Transverse colon (tissue), 4 donors: ENCODE results near the gene PANX2. TPM values are rescaled to one million over a fixed set of nuclear protein-coding genes. Genes with fewer than 3 reads are reported as not detected.

Source experiments
- DNase-seq: peaks from one replicate; pipeline ENCODE4 v3.0.0-alpha.2; 2019
- H3K27ac ChIP-seq, 4 donors: fragments of 200-600 bp; sonication (generic); 2 replicates each; pipeline ENCODE4 v1.5.1; 2016 to 2018; ENCODE audit warnings: inconsistent platforms in 4 of 4
- H3K27me3 ChIP-seq: fragments of 200-600 bp; sonication (generic); 2 replicates; pipeline ENCODE4 v1.5.1; 2017; ENCODE audit warnings: inconsistent platforms
- H3K36me3 ChIP-seq, 4 donors: fragments of 200-600 bp; sonication (generic); 2 replicates each; pipeline ENCODE4 v1.5.1; 2017 to 2019; ENCODE audit warnings: inconsistent platforms in 4 of 4
- H3K4me1 ChIP-seq, 4 donors: fragments of 200-600 bp; sonication (generic); 2 replicates each; pipeline ENCODE4 v1.5.1; 2017 to 2020; ENCODE audit warnings: inconsistent platforms in 4 of 4
- H3K4me3 ChIP-seq, 4 donors: fragments of 200-600 bp; sonication (generic); 1 replicate in 1 of 4; 2 replicates in 3 of 4; pipeline versions ENCODE4 v1.5.1 to v1.6.1; 2017 to 2019; ENCODE audit warnings: inconsistent platforms in 4 of 4
- H3K9me3 ChIP-seq, 2 donors: fragments of 200-600 bp; sonication (generic); 2 replicates each; pipeline ENCODE4 v1.5.1; 2017 to 2019; ENCODE audit warnings: inconsistent platforms in 2 of 2
- EP300 ChIP-seq: sonication (generic); formaldehyde crosslinking; IDR thresholded peaks from one replicate; pipeline ENCODE4 v1.6.1; 2017; ENCODE audit warnings: antibody characterized with exemption, low read depth
- POLR2A ChIP-seq: fragments of 450-650 bp; IDR thresholded peaks from one replicate; pipeline ENCODE4 v1.6.1; 2016; ENCODE audit warnings: antibody characterized with exemption, mild to moderate bottlenecking, moderate library complexity
- POLR2AphosphoS5 ChIP-seq, 3 donors: sonication (generic); formaldehyde crosslinking; IDR thresholded peaks; one replicate each; pipeline ENCODE4 v1.6.1; 2016; ENCODE audit warnings: antibody characterized with exemption in 3 of 3
- WGBS, 2 donors: methylation state at CpG; one replicate each; pipeline ENCODE4 v1.1.5; 2018; ENCODE audit warnings: low coverage in 1 of 2; 5-methylcytosine and 5-hydroxymethylcytosine counted together
- in situ Hi-C, 4 donors: fragments of 200-750 bp; cut with MboI; loops; one replicate each; pipeline versions ENCODE4 v1.15.0 to v1.15.1; 2017; ENCODE audit warnings: low sequenced_read_pairs in 3 of 4, low pct_ligation_motif_present in 1 of 4, low pct_unique_long_range_greater_than_20kb in 1 of 4
- intact Hi-C: fragments of 100-400 bp; cut with DNase I; formaldehyde crosslinking; loops from one replicate; pipeline ENCODE4 v1.15.1; 2023; ENCODE audit warnings: low total_unique reads
- total RNA-seq, 4 donors: library from RNA; depleted of rRNA; stranded (reverse); fragments of >200 nt; gene quantifications; one replicate each; pipeline ENCODE4 v1.1.0, GENCODE V29; 2016
- TF ChIP-seq, protein P1 (sequence below), 5 experiments: fragments of 200-600 bp in 3 of 5; fragments of 450-650 bp in 2 of 5; sonication (generic) in 3 of 5; IDR thresholded peaks; 1 replicate in 2 of 5; 2 replicates in 3 of 5; pipeline ENCODE4 v1.5.1; 2016 to 2017; ENCODE audit warnings: antibody characterized with exemption in 5 of 5, inconsistent platforms in 3 of 5, mild to moderate bottlenecking in 2 of 5, moderate library complexity in 1 of 5

Gene PANX2
- total RNA-seq, 4 donors from 2014 or later = 0.32 TPM; not detected in 3

DNA sequence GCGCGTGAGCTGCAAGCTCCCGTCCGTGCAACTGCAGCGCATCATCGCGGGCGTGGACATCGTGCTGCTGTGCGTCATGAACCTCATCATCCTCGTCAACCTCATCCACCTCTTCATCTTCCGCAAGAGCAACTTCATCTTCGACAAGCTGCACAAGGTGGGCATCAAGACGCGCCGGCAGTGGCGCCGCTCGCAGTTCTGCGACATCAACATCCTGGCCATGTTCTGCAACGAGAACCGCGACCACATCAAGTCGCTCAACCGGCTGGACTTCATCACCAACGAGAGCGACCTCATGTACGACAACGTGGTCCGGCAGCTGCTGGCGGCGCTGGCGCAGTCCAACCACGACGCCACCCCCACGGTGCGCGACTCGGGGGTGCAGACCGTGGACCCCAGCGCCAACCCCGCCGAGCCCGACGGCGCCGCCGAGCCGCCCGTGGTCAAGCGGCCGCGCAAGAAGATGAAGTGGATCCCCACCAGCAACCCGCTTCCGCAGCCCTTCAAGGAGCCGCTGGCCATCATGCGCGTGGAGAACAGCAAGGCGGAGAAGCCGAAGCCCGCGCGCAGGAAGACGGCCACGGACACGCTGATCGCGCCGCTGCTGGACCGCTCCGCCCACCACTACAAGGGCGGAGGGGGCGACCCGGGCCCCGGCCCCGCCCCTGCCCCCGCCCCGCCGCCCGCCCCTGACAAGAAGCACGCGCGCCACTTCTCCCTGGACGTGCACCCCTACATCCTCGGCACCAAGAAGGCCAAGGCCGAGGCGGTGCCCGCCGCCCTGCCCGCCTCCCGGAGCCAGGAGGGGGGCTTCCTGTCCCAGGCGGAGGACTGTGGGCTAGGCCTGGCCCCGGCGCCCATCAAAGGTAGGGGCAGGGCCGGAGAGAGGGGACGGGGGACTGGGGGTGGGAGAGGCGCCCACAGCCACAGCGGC lies 7.3 kb downstream of the PANX2 start:
- intact Hi-C loops = no loop called here
- H3K4me1 ChIP-seq = no peaks in the 10 kb centered on the region
- peaks cover 40% of the 10 kb centered on the region for H3K27me3 ChIP-seq
- DNase-seq = no peak
- in situ Hi-C loops = no loop called here
- H3K4me3 ChIP-seq = no peak overlapping the region
- TF ChIP-seq, protein P1, sequence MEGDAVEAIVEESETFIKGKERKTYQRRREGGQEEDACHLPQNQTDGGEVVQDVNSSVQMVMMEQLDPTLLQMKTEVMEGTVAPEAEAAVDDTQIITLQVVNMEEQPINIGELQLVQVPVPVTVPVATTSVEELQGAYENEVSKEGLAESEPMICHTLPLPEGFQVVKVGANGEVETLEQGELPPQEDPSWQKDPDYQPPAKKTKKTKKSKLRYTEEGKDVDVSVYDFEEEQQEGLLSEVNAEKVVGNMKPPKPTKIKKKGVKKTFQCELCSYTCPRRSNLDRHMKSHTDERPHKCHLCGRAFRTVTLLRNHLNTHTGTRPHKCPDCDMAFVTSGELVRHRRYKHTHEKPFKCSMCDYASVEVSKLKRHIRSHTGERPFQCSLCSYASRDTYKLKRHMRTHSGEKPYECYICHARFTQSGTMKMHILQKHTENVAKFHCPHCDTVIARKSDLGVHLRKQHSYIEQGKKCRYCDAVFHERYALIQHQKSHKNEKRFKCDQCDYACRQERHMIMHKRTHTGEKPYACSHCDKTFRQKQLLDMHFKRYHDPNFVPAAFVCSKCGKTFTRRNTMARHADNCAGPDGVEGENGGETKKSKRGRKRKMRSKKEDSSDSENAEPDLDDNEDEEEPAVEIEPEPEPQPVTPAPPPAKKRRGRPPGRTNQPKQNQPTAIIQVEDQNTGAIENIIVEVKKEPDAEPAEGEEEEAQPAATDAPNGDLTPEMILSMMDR (IDR thresholded peaks at IDR 0.05) = no peak
- no peak for TF ChIP-seq EP300
- TF ChIP-seq POLR2AphosphoS5 (IDR thresholded peaks at IDR 0.05) = no peak
- no peak for TF ChIP-seq POLR2A
- WGBS, 2 donors = 83% methylated on average over 91 of the region's 98 CpGs; no CpG with 5 or more reads in 1 of the 2 donors
- H3K9me3 ChIP-seq = no peaks in the 10 kb centered on the region
- no peaks in the 10 kb centered on the region for H3K36me3 ChIP-seq
- H3K27ac ChIP-seq = no peak overlapping the region

DNA sequence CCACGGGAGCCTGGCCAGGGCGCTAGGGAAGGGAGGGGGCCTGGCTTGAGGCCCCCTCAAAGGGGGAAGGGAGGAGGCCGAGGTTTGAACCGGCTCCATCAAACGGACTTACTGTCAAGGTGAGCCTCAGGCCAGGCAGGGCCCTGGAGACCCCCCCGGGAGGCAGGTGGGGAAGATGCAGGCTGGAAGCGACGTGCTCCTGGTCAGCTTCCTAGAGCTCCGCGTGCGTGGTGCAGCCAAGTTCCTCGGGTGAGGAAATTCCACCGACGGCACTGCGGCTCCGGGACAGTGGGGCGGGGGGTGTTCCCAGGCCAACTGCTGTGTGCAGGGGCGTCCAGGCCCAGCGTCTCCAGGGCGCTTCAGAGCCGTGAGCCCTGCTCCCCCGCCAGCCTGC lies 7.9 kb downstream of the PANX2 start:
- no peaks in the 10 kb centered on the region for H3K4me1 ChIP-seq
- 75% methylated on average over 21 of the region's 22 CpGs; no CpG with 5 or more reads in 1 of the 2 donors for WGBS, 2 donors

DNA sequence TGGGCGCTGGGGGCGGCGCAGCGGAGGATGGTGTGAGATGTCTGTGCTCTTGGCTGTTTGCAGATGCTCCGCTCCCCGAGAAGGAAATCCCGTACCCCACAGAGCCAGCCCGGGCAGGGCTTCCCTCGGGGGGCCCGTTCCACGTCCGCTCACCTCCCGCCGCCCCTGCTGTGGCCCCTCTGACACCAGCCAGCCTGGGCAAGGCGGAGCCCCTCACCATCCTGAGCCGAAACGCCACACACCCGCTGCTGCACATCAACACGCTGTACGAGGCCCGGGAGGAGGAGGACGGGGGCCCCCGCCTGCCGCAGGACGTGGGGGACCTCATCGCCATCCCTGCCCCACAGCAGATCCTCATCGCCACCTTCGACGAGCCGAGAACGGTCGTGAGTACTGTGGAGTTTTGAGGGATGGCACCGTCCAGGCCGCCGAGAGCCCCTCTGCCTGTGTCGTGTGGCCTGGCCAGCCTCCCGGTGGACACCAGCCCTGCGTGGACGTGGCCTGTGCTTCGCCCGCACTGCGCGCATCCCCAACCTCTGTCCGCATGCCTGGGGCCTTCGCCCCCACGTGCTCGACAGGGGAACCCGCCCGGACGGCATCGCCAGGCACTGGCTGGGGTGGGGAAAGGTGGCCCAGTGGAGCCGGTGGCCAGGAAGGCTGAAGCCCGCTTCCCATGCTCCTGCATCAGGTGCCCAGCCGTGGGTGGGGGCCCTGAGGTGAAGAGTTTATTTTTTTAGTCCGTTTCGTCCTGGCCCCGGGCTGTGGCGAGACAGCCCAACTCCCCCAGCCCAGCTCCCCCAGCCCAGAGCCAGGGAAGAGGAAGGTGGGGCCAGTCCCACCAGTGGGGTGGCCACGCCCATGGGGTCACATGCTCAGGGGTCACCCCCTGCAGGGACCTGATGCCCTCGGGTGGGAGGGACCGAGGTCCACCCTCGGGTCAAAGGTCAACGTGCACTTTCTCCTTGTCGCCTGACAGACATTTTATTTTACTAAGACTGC lies 8.6 kb downstream of the PANX2 start:
- Histone ChIP-seq H3K27ac (no peak overlapping the region), H3K4me3 (no peak overlapping the region), H3K27me3 (peaks cover 33% of the 10 kb centered on the region), H3K9me3 (no peaks in the 10 kb centered on the region), H3K36me3 (no peaks in the 10 kb centered on the region), H3K4me1 (peaks cover 1 to 7% (median 2%) of the 10 kb centered on the region in 4 donors)
- peak; percentile 11 for DNase-seq
- intact Hi-C loops = no loop called here
- WGBS, 2 donors = 81 to 90% methylated on average over 2 to 45 of the region's 64 CpGs
- no peak for TF ChIP-seq POLR2A
- TF ChIP-seq, protein P1 (IDR thresholded peaks at IDR 0.05) = no peak
- no peak for TF ChIP-seq POLR2AphosphoS5 (IDR thresholded peaks at IDR 0.05)
- no peak for TF ChIP-seq EP300
- in situ Hi-C loops = no loop called here

More for the DNA sequence above, 7.9 kb downstream of the PANX2 start:
- no peak for TF ChIP-seq POLR2A
- no peak for TF ChIP-seq EP300
- no peak for TF ChIP-seq POLR2AphosphoS5 (IDR thresholded peaks at IDR 0.05)
- TF ChIP-seq, protein P1 (IDR thresholded peaks at IDR 0.05) = no peak
- in situ Hi-C loops (no loop called here), intact Hi-C loops (no loop called here)
- peaks cover 35% of the 10 kb centered on the region for H3K27me3 ChIP-seq
- H3K27ac ChIP-seq = no peak overlapping the region
- H3K36me3 ChIP-seq = no peaks in the 10 kb centered on the region
- no peak overlapping the region for H3K4me3 ChIP-seq
- DNase-seq = no peak
- H3K9me3 ChIP-seq = no peaks in the 10 kb centered on the region
